ENCODE data around the gene HPCAL1. TPM values are rescaled to one million over a fixed set of nuclear protein-coding genes. Genes with fewer than 3 reads are reported as not detected.

Gene HPCAL1
- total RNA-seq, 2 donors from 2014 or later, result 27.2 to 27.4 TPM

DNA sequence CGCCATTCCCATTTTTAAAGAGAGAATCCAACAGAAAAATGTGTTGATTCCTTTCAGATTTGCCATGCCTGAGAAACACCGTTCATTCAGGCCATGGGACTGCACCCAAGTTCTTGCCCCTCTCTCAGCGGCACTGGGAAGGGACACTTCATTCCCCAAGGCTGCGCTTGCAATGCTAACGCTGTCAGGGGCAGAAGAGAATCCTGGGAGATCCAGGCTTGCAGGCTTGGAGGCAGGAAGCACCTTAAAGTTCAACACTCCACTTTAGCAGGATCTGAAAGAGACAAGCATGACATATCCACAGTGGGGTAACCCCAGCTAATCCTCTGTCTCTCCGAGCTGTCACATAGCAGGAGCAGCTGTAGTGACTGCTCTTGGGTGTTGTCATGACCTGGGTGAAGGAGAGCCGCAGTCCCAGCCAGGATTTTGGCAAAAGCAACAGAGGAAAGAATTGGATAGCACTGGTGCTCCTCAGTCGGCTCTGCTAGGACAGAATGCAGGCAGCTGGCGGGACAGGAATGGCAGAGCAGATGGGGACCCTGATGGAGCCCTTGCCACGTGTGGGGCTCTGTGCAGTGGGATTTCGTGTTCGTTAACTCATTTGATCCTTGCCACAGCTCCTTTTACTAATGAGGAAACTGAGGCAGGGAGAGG, 167.4 kb downstream of the HPCAL1 start:
- ATAC-seq (peak in 1 of 2 donors; percentile 18), DNase-seq (no peak)
- intact Hi-C loops (cut with DNase I), result no loop called here

DNA sequence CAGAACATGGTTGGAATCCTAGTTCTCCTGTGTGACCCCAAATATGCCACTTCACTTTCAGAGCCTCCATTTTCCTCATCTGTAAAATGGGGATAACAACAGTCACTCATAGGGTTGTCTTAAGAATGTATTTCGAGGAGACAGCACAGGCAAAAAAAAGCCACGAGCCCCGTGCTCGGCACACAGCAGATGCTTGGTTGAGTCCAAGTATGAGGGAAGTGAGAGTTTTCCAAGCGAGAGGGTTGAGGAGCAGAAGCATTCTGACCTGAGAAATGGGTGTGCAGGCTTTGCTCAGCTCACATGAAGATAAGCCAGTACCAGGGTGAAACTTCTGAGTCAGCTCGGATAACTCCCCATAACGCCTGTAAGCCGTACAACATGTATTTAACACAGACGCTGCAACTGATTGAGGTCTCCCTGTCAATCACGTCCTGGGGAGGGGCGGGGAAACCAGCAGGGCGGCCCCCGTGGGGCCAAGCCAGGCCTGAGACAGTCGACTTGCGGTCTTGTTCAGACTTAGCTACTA, 168.4 kb downstream of the HPCAL1 start:
- intact Hi-C loops (cut with DNase I), result no loop called here
- ATAC-seq, result no peak
- no peak for DNase-seq

DNA sequence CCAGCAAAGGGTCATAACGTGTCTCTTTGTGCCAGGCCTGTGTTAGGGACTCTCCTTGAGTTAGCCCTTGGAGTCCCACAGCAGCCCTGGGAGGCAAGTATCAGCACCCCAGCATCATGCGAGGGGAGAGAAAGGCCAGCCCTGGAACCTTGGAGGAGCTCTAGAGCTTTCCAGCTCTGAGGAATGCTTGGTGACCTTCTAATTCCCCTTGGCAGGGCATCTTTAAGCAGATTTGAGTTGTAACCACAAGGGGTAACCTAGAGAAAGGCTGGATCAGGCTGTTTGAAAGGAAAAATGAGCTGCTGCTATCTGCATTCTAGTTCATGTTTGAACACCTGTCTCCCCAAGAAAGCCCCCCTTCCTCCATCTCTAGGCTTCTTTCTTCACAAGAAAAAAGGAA, 169.3 kb downstream of the HPCAL1 start:
- intact Hi-C loops (cut with DNase I), result no loop called here
- no peak for ATAC-seq
- DNase-seq, result no peak

DNA sequence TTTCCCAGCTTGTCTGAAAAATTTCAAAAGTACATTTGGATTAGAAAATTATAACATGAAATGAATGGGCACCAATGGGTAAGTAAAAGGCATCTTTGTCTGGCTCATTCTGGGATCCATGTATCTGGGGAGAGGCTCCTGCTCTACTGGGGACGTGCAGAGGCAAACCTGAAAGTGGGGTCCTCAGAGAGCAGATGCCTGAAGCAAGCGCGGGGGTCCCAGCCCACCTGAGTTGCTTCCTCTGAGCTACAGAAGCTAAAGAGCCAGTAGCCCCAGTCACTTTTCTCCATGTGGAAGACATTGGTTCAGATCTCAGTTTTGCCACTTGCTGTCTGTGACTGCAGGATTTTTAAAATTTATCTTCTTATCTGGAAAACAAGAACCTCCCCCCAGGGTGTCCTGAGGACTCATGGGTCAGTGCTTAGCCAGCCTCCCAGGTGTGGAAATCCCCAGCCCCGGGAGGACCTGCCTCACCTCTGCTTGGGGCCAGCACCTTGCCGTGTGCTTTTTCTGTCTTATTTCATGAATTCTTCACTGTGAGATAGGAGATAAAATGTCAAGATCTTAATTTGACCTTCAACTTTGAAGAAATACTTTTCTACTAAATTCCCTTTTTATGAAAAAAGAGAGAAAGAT, 170.5 kb downstream of the HPCAL1 start:
- intact Hi-C loops (cut with DNase I), result no loop called here
- no peak for DNase-seq
- no peak for ATAC-seq

DNA sequence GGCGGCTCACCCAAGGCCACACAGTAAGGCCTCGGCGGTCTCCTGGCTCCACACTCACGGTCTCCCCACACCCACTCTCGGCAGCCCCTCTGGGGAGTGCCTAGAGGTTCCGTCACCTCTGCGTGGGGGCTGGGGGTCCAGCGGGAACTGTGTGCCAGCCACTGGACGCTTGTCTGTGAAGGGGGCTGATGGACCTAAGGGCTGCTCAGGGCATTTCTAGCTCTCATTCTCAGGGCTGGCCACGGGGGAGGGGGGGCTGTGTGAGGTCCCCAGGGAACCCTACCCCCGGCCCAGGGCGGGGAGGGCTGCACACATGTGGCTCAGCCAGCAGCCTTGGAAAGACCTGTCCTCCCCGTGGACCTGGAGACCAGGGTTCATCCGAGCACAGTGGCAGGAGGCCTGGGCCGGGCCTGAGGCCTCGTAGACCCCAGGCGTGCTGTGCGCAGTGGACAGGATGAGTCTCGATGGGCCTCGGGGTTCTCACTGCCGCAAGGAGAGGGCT, 172.6 kb downstream of the HPCAL1 start:
- ATAC-seq, result no peak

DNA sequence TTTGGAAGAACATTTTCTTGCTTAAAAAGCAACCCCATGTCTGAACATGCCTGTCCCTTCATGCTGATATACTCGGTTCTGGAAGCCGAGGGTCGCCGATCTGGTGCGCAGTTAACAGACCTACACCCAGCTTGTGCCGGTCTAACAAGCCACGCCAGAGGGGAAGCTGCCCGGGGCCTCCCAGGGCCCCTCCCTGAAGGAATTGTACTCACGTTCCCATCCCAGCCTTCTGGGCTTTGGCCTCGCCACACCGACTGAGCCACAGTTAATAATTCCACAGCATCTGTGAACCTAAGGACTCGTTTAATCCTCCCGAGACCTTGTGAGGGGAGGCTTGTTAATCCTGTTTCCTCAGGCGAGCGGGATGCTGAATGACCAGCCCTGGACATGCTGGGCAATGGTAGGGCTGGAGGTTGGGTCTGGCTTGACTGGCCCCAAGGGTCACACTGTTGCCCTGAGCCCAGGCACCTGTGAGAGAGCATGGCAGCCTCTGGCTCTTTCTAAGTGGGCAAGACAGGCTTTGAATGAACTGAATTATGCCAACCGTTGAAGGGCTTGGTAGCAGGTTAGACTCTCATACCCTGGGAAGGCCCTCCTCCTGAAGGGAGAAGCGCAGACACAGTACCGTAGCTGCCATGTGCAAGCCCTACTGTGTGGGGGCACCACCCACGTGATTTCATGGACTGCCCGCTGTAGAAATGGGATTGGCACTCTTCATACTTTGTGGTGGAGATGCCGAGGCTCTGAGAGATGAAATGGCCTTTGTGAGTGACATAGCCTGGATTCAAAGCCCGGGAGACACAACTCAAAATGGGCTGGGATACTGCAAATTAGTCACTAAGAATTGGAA, 173.3 kb downstream of the HPCAL1 start:
- DNase-seq, result no peak
- ATAC-seq, result no peak

More for the DNA sequence above, 172.6 kb downstream of the HPCAL1 start:
- intact Hi-C loops (cut with DNase I), result no loop called here
- DNase-seq, result no peak

DNA sequence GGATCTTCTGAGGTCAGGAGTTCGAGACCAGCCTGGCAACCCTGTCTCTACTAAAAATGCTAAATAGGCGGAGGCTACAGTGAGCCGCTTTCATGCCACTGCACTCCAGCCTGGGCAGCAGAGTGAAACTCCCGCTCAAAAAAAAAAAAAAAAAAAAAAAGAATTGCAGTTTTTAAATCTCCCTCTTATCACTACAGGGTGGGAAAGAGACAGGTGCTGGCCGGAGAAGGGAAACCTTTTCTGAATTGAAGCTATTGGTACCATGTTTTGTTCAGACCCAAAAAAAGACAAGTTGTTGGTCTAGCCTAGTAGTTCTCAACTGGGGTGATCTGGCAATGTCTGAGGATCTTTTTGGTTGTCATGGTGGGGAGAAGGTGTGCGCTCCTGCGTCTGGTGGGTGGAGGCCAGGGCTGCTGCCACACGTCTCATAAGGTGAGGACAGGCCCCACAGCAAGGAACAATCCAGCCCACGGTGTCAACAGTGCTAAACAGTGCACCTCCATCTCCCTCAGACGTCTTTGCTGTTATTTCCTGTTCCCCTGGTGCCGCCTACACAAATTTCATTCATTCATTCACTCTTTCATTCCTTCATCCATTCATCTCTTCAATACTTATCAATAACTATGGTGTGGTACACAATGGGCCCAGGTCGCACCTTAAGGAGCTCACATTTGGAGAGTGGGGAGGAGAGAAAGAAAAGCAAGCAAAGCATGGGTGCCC, 174.2 kb downstream of the HPCAL1 start:
- intact Hi-C loops (cut with DNase I), result no loop called here
- DNase-seq (no peak), ATAC-seq (no peak)

More for the DNA sequence above, 173.3 kb downstream of the HPCAL1 start:
- intact Hi-C loops (cut with DNase I), result no loop called here

Other genes starting within 250 kb of the HPCAL1 start
- gene CYS1, start 222.5 kb upstream of the HPCAL1 start, total RNA-seq, result 1 to 10 TPM; 3.5 to 4.1 TPM
- 1 to 10 TPM; 1.0 to 6.1 TPM for gene RRM2, start 180.2 kb upstream of the HPCAL1 start, total RNA-seq
- 10 to 100 TPM; 26.7 to 40.5 TPM for gene ODC1, start 145.4 kb downstream of the HPCAL1 start, total RNA-seq

Measured in left cardiac atrium (tissue), 4 donors.